GM18951 (cell line): ENCODE data around the gene SBK3.

Experiments
- POLR2A ChIP-seq: IDR thresholded peaks from 4 replicates; pipeline ENCODE4 v1.6.1; 2011; ENCODE audit warnings: mild to moderate bottlenecking; ENCODE audit not compliant: insufficient read length, insufficient read depth; ENCODE audit errors: extremely low read depth
- in situ Hi-C: fragments of 300-500 bp; cut with MboI; formaldehyde crosslinking; loops from one replicate; pipeline ENCODE4 v1.12.0; 2022; ENCODE audit warnings: low sequenced_read_pairs, mixed read lengths, inconsistent platforms; ENCODE audit not compliant: unreplicated experiment

SBK3 gene

DNA sequence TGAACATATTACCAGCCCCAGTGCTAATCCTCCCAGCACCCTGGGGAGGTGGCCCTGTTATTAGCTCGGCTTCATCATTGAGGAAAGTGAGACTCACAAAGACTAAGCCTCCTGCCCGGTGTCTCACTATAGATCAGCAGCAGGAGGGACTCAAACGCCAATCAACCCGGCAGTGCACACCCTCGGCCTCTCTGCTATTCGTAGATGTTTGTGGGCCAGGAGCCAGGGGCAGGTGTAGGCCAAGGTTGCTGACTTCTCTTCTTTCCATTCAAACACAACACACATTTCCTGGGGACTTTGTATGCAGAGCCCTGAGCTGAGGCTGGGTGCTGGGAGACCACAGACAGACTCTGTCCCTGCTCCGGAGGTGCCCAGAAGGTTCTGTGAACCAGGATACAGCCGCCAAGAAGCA lies 9.4 kb upstream of the SBK3 start:
- in situ Hi-C loops = no loop called here

DNA sequence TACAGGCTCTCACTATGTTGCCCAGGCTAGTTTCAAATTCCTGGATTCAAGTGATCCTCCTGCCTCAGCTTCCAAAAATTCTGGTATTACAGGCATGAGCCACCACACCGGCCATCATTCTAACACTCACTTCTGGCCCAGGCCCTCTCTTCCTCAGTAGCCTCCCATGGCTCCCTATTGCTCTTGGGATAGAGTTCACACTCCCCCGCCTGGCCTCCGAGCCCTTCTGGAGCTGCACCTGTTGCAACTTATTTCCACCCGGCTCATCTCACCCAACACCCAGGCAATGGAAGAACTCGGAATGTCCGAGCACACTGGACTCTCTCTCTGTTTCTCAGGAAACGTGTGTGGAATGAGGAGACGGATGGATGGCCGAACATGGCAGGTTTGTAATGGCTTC lies 9.0 kb upstream of the SBK3 start:
- no peak for TF ChIP-seq POLR2A
- in situ Hi-C loops = no loop called here

More for the DNA sequence above, 9.4 kb upstream of the SBK3 start:
- TF ChIP-seq POLR2A = no peak

DNA sequence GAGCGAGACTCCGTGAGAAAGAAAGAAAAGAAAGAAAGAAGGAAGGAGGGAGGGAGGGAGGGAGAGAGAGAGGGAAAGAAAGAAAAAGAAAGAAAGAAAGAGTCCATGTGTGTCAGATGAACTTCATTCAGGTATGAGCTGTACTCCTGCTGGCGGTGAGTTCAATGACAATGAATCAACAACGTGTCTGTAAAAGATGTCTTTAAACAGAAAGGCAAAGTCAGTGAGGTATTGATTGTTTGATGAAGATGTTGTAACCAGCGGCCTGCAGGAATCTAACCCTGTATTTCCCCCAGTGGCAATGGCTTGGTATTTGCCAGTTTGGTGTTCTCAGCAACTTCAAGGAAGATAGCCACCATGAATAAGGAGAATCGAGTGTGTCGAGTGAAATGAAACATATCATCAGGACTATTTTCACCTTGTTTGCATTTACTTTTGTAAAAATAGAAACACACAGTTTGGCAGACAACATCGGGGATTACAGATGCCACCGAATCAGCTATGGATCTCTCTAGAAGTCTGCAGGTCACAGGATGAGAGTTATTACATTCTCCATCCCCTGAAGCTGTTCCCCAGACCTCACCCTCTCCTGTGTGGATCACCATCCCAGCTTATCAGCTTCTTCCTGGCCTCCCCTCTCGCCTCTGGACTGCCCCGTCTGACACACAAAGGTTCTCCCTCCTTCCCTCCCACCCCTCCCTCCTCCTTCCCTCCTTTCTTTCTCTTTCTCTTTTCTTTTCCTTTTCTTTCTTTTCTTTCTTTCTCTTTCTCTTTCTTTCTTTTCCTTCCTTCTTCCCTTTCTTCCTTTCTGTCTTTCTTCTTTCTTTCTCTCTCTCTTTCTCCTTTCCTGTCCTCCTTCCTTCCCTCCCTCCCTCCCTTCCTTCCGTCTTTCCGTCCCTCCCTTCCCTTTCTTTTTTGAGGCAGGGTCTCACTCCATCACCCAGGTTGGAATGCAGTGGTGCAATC lies 8.2 kb upstream of the SBK3 start:
- TF ChIP-seq POLR2A = no peak
- in situ Hi-C loops = no loop called here

DNA sequence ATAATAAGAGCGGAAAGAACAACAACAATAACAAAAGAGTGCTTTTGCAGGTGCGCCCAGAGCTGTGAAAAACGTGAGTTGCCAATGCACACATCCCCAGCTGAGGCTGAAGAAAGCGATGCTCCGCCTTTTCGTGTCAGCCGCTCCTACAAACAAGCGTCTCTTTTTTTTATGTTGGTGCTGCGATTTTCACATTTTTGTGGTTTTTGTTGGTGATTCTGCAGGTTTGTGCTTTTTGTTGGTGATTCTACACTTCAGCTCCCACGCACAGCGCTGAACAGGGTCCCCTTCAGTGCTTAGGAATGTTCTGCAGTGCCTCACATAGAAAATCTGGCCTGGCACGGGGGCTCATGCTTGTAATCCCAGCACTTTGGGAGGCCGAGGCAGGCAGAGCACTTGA lies 7.3 kb upstream of the SBK3 start:
- no peak for TF ChIP-seq POLR2A
- in situ Hi-C loops = no loop called here

DNA sequence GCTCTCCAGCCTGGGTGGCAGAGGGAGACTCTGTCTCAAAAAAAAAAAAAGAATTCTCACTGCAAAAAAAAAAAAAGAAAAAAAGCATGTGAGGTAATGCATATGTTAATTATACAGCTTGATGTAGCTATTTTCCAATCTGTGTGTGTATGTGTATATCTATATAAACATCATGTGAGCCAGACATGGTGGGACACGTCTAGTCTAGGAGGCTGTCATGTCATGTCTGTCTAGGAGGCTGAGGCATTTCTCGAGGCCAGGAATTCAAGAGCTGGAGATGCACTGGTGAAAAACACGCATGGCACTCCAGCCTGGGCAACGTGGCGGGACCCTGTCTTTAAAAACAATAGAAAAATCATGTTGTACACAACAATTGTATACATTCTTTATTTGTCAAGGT lies 6.9 kb upstream of the SBK3 start:
- in situ Hi-C loops = no loop called here
- TF ChIP-seq POLR2A = no peak

DNA sequence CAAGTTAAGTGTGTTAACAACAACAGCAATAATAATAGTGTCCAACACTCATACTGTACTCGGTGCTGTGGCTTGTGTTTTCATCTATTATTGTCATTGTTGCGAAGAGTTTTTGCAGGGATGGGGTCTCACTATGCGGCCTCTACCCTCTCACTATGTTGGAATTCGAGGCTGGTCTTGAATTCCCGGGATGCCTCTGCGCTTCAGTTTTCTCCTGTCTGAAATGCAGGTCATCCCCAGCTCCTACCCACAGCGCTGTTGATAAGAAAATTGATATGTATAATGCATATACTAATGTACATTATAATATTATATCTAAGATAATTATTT lies 4.9 kb upstream of the SBK3 start:
- TF ChIP-seq POLR2A = no peak
- in situ Hi-C loops = no loop called here

DNA sequence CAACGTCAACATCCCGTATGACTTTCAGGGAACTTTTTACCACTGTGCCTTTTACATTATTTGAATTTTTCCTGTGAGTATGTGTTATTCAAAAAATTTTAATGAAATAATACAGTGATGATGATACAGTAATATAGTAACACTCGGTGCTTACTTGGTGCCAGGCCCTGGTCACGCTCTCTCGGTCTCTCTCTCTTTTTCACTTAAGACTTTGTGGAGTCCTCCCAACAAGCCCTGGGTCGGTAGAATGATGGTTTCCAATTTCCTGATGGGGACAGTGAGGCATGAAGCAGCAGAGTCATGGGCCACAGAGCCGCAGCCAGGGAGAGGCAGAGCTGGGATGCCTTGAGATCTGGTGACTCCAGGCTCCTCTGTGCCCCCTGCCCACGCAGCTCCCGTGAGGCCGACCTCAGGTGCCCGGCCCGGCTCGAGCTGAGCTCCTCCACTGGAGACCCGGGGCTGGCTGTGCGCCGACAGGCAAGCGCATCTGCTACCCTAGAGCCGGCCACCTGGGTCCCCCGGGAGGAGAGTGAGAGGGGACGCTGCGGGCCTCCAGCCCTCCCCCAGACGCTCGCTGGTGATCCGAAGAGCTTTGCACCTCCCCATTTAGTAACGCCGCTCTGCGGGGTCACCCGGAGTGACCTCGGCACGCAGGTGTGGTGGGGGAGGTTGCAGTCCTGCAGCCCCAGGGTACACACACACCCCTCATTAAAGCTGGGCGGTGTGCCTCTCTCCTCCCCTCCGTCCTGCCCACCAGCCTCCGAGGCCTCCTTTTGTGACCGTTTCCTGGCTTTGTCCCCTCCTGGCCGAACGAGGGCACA lies 4.4 kb upstream of the SBK3 start:
- in situ Hi-C loops = no loop called here

DNA sequence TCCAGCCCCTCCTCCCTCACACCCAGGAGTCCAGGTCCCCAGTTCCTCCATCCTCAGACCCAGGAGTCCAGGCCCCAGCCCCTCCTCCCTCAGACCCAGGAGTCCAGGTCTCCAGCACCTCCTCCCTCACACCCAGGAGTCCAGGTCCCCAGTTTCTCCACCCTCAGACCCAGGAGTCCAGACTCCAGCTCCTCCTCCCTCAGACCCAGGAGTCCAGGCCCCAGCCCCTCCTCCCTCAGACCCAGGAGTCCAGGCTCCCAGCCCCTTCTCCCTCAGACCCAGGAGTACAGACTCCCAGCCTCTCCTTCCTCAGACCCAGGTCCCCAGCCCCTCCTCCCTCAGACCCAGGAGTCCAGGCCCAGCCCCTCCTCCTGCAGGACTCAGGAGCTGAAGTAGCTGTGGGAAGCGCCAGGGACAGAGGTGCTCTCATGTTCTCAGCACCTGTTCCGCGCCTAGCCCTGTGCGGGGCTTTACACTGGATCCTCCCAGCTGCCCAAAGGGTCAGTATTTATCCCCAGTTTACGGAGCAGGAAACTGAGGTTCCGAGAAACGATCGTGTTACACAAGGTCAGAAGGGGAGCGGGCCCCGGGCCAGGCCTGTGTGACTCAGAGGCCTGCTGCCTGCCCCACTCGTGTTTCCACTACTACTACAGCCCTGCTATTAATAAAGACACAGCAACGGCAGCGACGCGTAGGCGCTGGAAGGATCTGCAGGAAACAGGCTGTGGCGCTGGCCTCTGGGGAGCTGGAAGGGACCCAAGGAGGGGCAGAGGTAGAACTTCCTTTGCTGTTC lies 1.7 kb upstream of the SBK3 start:
- no peak for TF ChIP-seq POLR2A
- in situ Hi-C loops = no loop called here

More for the DNA sequence above, 4.4 kb upstream of the SBK3 start:
- TF ChIP-seq POLR2A = no peak

DNA sequence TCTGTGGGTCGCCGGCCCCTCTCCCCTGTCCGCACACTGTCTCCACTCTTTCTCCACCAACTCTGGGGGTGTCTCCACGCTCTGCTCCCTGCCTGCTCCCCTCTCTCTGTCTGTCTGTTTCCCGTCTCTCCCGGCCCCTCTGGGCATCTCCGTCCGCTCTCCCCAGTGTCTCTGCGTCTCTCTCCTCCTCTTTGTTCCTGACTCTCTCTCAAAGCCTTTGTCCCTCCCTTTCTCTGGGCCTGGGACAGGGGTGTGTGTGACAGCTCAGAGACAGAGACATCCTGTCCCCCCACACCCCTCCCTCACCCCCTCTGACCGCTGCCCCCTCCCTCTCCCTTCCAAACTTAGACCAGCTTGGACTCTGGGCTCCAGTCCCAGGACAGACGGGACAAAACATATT lies 668 bp upstream of the SBK3 start:
- in situ Hi-C loops = no loop called here
- TF ChIP-seq POLR2A = no peak

DNA sequence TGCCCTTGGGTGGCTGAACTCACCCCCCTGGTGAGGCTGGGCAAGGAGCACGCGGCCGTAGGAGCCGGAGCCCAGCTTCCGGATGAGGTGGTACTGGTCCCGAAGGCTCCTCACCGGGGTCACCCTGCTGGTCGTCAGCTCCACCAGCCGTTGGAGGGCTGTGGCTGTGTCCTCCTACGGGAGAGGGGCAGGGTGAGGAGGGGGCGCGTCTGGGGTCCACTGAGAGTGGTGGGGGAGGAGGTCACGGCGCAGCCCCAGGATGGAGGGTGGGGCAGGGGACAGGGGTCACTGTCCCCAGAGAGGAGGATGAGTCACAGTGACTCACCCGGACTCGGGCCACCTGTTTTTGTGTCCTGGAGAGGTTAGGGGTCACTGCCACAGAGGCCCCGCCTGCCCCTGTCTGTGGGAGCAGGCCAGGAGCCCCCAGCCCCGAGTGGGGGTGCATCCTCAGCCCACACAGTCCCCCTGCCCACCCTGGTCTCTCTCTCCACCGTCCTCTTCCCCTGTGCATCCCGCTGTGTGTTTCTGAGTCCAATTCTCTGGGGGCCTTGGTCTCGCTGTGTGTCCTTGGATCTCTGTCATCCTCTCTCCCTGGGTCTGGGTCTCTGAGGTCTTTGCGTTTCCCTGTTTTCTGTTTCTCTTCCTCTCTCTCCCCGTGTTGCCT lies 435 bp downstream of the SBK3 start:
- in situ Hi-C loops = no loop called here
- no peak for TF ChIP-seq POLR2A

DNA sequence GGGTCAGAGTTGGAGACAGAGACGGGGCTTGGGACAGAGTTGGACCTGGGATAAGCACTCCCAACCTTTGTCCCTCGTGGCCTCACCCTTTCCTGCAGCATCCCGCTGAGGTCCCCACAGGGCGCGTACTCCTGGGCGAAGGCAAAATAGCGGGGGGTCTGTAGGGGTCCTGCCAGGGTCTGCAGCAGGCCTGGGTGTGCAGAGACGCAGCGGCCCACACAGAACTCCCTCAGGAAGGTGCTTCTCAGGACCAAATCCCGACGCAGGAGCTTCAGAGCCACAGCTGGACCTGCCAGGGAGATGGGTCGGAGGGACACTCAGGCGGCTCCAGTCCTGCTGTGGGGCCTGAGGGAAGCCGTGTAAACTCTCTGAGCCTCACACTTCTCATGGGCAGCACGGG lies 1.3 kb downstream of the SBK3 start:
- no peak for TF ChIP-seq POLR2A
- in situ Hi-C loops = no loop called here

DNA sequence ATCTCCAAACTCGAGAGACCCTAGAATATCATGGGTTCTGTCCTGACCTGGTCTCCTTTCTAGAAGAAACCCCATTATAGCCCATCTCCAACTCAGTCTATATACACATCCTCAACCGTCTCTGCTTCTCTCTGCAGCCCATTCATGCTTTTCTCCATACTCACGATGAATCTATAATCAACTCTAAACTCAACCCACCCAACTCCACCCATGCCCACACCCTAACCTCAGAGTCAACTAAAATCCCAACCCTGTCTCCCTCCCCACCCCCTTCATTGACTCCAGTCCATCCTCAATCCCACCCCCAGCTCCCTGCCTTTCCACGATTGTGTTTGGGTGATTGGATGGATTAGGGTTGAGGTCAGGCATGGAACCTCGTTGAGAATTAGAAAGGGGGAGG lies 1.8 kb downstream of the SBK3 start:
- in situ Hi-C loops = no loop called here
- no peak for TF ChIP-seq POLR2A
